Measurements from ENCODE around the gene FLOT2.

FLOT2 gene

GRCh38 chr17:28882154-28882895, 15.2 kb downstream of the FLOT2 start:
- H3K27me3 ChIP-seq (ENCODE audit: insufficient read depth, low read length, poor library complexity): no peaks in the 10 kb centered on the region

DNA sequence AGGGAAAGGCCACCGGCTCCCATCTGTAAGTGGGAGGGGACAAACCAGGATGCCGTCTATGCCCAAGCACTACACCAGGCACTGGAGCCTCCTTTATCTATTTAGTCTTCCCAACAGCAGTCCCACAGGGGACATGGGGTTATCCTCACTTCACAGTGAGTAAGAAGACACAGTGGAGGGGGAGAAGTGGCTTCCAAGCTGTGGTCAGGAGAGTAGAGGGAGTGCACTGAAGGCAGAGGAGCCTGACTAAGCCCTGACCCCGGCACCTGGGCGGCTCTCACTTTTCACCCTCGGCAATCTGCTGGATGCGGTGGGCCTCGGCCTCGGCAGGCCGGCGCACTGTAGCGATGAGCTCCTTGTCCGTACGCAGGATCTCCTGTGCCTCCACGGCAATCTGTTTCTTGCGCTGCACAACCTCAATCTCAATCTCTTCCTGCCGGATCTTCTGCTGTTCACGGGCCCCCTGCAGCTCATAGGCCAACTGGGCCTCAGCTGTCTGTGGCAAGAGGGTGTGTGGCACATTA, 15.9 kb downstream of the FLOT2 start:
- H3K9ac ChIP-seq (ENCODE audit: low read depth, low read length): no peak overlapping the region
- peaks cover 19% of the 10 kb centered on the region for H3K36me3 ChIP-seq (ENCODE audit: insufficient read depth, low read length)
- TF ChIP-seq, protein P1, sequence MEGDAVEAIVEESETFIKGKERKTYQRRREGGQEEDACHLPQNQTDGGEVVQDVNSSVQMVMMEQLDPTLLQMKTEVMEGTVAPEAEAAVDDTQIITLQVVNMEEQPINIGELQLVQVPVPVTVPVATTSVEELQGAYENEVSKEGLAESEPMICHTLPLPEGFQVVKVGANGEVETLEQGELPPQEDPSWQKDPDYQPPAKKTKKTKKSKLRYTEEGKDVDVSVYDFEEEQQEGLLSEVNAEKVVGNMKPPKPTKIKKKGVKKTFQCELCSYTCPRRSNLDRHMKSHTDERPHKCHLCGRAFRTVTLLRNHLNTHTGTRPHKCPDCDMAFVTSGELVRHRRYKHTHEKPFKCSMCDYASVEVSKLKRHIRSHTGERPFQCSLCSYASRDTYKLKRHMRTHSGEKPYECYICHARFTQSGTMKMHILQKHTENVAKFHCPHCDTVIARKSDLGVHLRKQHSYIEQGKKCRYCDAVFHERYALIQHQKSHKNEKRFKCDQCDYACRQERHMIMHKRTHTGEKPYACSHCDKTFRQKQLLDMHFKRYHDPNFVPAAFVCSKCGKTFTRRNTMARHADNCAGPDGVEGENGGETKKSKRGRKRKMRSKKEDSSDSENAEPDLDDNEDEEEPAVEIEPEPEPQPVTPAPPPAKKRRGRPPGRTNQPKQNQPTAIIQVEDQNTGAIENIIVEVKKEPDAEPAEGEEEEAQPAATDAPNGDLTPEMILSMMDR (IDR thresholded peaks at IDR 0.05; ENCODE audit: borderline replicate concordance, extremely low read depth, low read length, poor library complexity, severe bottlenecking): no peak
- TF ChIP-seq EZH2 (IDR thresholded peaks at IDR 0.05; ENCODE audit: borderline replicate concordance, low read depth, low read length, severe bottlenecking): no peak
- H4K20me1 ChIP-seq (ENCODE audit: insufficient read depth, low read length): no peaks in the 10 kb centered on the region
- no peaks in the 10 kb centered on the region for H3K9me3 ChIP-seq (ENCODE audit: insufficient read depth, low read length, severe bottlenecking)
- DNase-seq: no peak
- no peaks in the 10 kb centered on the region for H3K79me2 ChIP-seq (ENCODE audit: insufficient read depth, low read length)
- H2AFZ ChIP-seq (ENCODE audit: low read depth, low read length): no peak overlapping the region
- no peak overlapping the region for H3K4me2 ChIP-seq (ENCODE audit: insufficient read depth, low read length)
- no peak for ATAC-seq (ENCODE audit: insufficient read depth, low read depth)
- no peak overlapping the region for H3K27ac ChIP-seq (ENCODE audit: low read length)
- H3K27me3 ChIP-seq (ENCODE audit: insufficient read depth, low read length, poor library complexity): no peaks in the 10 kb centered on the region
- no peaks in the 10 kb centered on the region for H3K4me1 ChIP-seq (ENCODE audit: insufficient read depth, low read length)
- no peak overlapping the region for H3K4me3 ChIP-seq (ENCODE audit: low read depth in 1 of 2, low read length in 2 of 2)

More at GRCh38 chr17:28882154-28882895, 15.2 kb downstream of the FLOT2 start:
- no peak for TF ChIP-seq EZH2 (IDR thresholded peaks at IDR 0.05; ENCODE audit: borderline replicate concordance, low read depth, low read length, severe bottlenecking)
- TF ChIP-seq, protein P1 (IDR thresholded peaks at IDR 0.05; ENCODE audit: borderline replicate concordance, extremely low read depth, low read length, poor library complexity, severe bottlenecking): no peak
- Histone ChIP-seq H3K9me3 (ENCODE audit: insufficient read depth, low read length, severe bottlenecking) (no peaks in the 10 kb centered on the region), H3K9ac (ENCODE audit: low read depth, low read length) (no peak overlapping the region), H3K4me3 (ENCODE audit: low read depth in 1 of 2, low read length in 2 of 2) (no peak overlapping the region), H4K20me1 (ENCODE audit: insufficient read depth, low read length) (no peaks in the 10 kb centered on the region), H3K4me1 (ENCODE audit: insufficient read depth, low read length) (no peaks in the 10 kb centered on the region), H3K4me2 (ENCODE audit: insufficient read depth, low read length) (no peak overlapping the region), H2AFZ (ENCODE audit: low read depth, low read length) (no peak overlapping the region), H3K27ac (ENCODE audit: low read length) (no peak overlapping the region), H3K79me2 (ENCODE audit: insufficient read depth, low read length) (no peaks in the 10 kb centered on the region), H3K36me3 (ENCODE audit: insufficient read depth, low read length) (peaks cover 19% of the 10 kb centered on the region)
- no peak for ATAC-seq (ENCODE audit: insufficient read depth, low read depth)
- no peak for DNase-seq

DNA sequence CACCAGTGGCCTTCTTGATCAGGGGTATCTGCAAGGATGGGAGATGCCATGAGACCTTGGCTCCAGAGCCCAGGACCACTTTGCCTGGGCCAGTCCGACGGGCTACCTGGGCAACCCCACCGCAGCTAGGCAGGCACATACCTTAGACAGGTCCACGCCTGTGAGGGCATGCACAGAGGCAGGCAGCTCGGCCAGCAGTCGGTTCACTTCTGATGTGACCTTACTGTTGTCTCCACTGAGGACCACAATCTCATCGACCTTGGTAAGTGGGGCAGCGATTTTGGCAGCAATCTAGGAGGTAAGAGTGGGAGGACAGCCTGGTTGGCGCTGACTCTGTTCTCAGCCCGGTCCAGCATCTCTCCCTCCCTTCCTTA, 17.0 kb downstream of the FLOT2 start:
- Histone ChIP-seq H3K36me3 (ENCODE audit: insufficient read depth, low read length) (peaks cover 19% of the 10 kb centered on the region), H3K79me2 (ENCODE audit: insufficient read depth, low read length) (no peaks in the 10 kb centered on the region), H3K27me3 (ENCODE audit: insufficient read depth, low read length, poor library complexity) (no peaks in the 10 kb centered on the region), H3K9ac (ENCODE audit: low read depth, low read length) (no peak overlapping the region), H3K4me1 (ENCODE audit: insufficient read depth, low read length) (no peaks in the 10 kb centered on the region), H2AFZ (ENCODE audit: low read depth, low read length) (no peak overlapping the region), H3K27ac (ENCODE audit: low read length) (no peak overlapping the region), H3K9me3 (ENCODE audit: insufficient read depth, low read length, severe bottlenecking) (no peaks in the 10 kb centered on the region), H3K4me2 (ENCODE audit: insufficient read depth, low read length) (no peak overlapping the region), H4K20me1 (ENCODE audit: insufficient read depth, low read length) (no peaks in the 10 kb centered on the region), H3K4me3 (ENCODE audit: low read depth in 1 of 2, low read length in 2 of 2) (no peak overlapping the region)
- DNase-seq: no peak
- TF ChIP-seq, protein P1 (IDR thresholded peaks at IDR 0.05; ENCODE audit: borderline replicate concordance, extremely low read depth, low read length, poor library complexity, severe bottlenecking): no peak
- TF ChIP-seq EZH2 (IDR thresholded peaks at IDR 0.05; ENCODE audit: borderline replicate concordance, low read depth, low read length, severe bottlenecking): no peak
- no peak for ATAC-seq (ENCODE audit: insufficient read depth, low read depth)
